GM23338 (cell line): ENCODE data around the gene ADRA1B. TPM values are rescaled to one million over a fixed set of nuclear protein-coding genes. Genes with fewer than 3 reads are reported as not detected.

Source experiments
- ATAC-seq: fragments of 200-7000 bp; cut with Tn5 transposase; 3 replicates; pipeline ENCODE4 v1.9.1; 2020
- DNase-seq: peaks from one replicate; pipeline ENCODE4 v3.0.0-alpha.2; 2015; ENCODE audit warnings: low spot score
- H2AFZ ChIP-seq: fragments of 200-600 bp; sonication (generic); 2 replicates; pipeline ENCODE4 v1.8.0; 2016; ENCODE audit warnings: antibody characterized with exemption, mild to moderate bottlenecking, moderate library complexity
- H3F3A ChIP-seq: fragments of 200-600 bp; sonication (generic); replicated peaks from 2 replicates; pipeline ENCODE4 v1.8.0; 2017; ENCODE audit warnings: antibody characterized with exemption, mixed run types, low read depth
- H3K27ac ChIP-seq: fragments of 200-600 bp; sonication (generic); 2 replicates; pipeline ENCODE4 v1.6.1; 2016; ENCODE audit warnings: low read depth
- H3K27me3 ChIP-seq: fragments of 200-600 bp; sonication (generic); 2 replicates; pipeline ENCODE4 v1.8.0; 2016; ENCODE audit warnings: mild to moderate bottlenecking, mixed run types, moderate library complexity; ENCODE audit not compliant: insufficient read depth
- H3K36me3 ChIP-seq: fragments of 200-600 bp; sonication (generic); 2 replicates; pipeline ENCODE4 v1.8.0; 2016; ENCODE audit warnings: mild to moderate bottlenecking; ENCODE audit not compliant: insufficient read depth
- H3K4me1 ChIP-seq: fragments of 200-600 bp; sonication (generic); 2 replicates; pipeline ENCODE4 v1.8.0; 2016; ENCODE audit warnings: mild to moderate bottlenecking, moderate library complexity; ENCODE audit not compliant: insufficient read depth
- H3K4me2 ChIP-seq: fragments of 200-600 bp; sonication (generic); 2 replicates; pipeline ENCODE4 v1.7.1; 2017; ENCODE audit warnings: mixed run types
- H3K4me3 ChIP-seq: fragments of 200-600 bp; sonication (generic); 2 replicates; pipeline ENCODE4 v1.6.1; 2016; ENCODE audit warnings: mixed run types
- H3K79me2 ChIP-seq: fragments of 200-600 bp; sonication (generic); replicated peaks from 2 replicates; pipeline ENCODE4 v1.8.0; 2017; ENCODE audit warnings: mild to moderate bottlenecking; ENCODE audit not compliant: insufficient read depth
- H3K9me2 ChIP-seq: fragments of 200-600 bp; sonication (generic); 2 replicates; pipeline ENCODE4 v1.8.0; 2017; ENCODE audit not compliant: insufficient read depth
- H4K20me1 ChIP-seq: fragments of 200-600 bp; sonication (generic); replicated peaks from 2 replicates; pipeline ENCODE4 v1.8.0; 2017; ENCODE audit warnings: mild to moderate bottlenecking; ENCODE audit not compliant: insufficient read depth
- H3K27ac Mint-ChIP-seq: 2 replicates; pipeline ENCODE4 v1.8.0; 2020; ENCODE audit warnings: inconsistent platforms, mild to moderate bottlenecking, moderate library complexity, mixed read lengths
- H3K27me3 Mint-ChIP-seq: 3 replicates; pipeline ENCODE4 v1.8.0; 2022; ENCODE audit warnings: low read depth, mild to moderate bottlenecking, moderate library complexity, mixed read lengths, inconsistent platforms; ENCODE audit not compliant: insufficient read depth, poor library complexity
- H3K36me3 Mint-ChIP-seq: 3 replicates; pipeline ENCODE4 v1.8.0; 2021; ENCODE audit warnings: low read depth, mild to moderate bottlenecking, inconsistent platforms, moderate library complexity, mixed read lengths
- H3K4me1 Mint-ChIP-seq: 3 replicates; pipeline ENCODE4 v1.8.0; 2020; ENCODE audit warnings: mild to moderate bottlenecking, inconsistent platforms, mixed read lengths
- H3K4me3 Mint-ChIP-seq: 3 replicates; pipeline ENCODE4 v1.8.0; 2021; ENCODE audit warnings: moderate library complexity, mild to moderate bottlenecking, inconsistent platforms, mixed read lengths
- H3K9me3 Mint-ChIP-seq: 3 replicates; pipeline ENCODE4 v1.8.0; 2020; ENCODE audit warnings: moderate library complexity, mild to moderate bottlenecking, inconsistent platforms, mixed read lengths
- CREB1 ChIP-seq: fragments of 250-450 bp; sonication (Bioruptor Pico); IDR thresholded peaks from 2 replicates; pipeline ENCODE4 v1.5.0; 2020; ENCODE audit warnings: low read depth, mild to moderate bottlenecking, moderate library complexity
- CTCF ChIP-seq, 2 experiments: fragments of 200-600 bp in 1 of 2; sonication (generic) in 1 of 2; conservative IDR thresholded peaks; 2 replicates each; pipeline versions ENCODE4 v1.5.1 to v1.6.1; 2016 to 2017; ENCODE audit warnings: antibody characterized with exemption in 2 of 2, low read depth in 2 of 2, mild to moderate bottlenecking in 2 of 2, moderate library complexity in 1 of 2
- EZH2 ChIP-seq: fragments of 200-600 bp; sonication (generic); IDR thresholded peaks from one replicate; pipeline ENCODE4 v1.8.0; 2017; ENCODE audit warnings: antibody characterized with exemption, mild to moderate bottlenecking, low read depth; ENCODE audit not compliant: unreplicated experiment
- EZH2phosphoT487 ChIP-seq: fragments of 200-600 bp; sonication (generic); IDR thresholded peaks from one replicate; pipeline ENCODE4 v1.8.1; 2018; ENCODE audit warnings: antibody characterized with exemption; ENCODE audit not compliant: unreplicated experiment
- JUNB ChIP-seq: IDR thresholded peaks from one replicate; pipeline ENCODE4 v1.6.1; 2016; ENCODE audit warnings: antibody characterized with exemption; ENCODE audit not compliant: unreplicated experiment
- NANOG ChIP-seq: IDR thresholded peaks from 2 replicates; pipeline ENCODE4 v1.6.1; 2016; ENCODE audit warnings: antibody characterized with exemption, borderline replicate concordance
- POLR2AphosphoS5 ChIP-seq: IDR thresholded peaks from 2 replicates; pipeline ENCODE4 v1.6.1; 2016; ENCODE audit warnings: antibody characterized with exemption, low read depth
- REST ChIP-seq: IDR thresholded peaks from one replicate; pipeline ENCODE4 v1.6.1; 2018; ENCODE audit warnings: antibody characterized with exemption; ENCODE audit not compliant: unreplicated experiment
- STAT1 ChIP-seq: IDR thresholded peaks from one replicate; pipeline ENCODE4 v1.6.1; 2016; ENCODE audit warnings: antibody characterized with exemption; ENCODE audit not compliant: unreplicated experiment
- ZNF114 ChIP-seq: fragments of 250-450 bp; sonication (Bioruptor Pico); IDR thresholded peaks from 2 replicates; pipeline ENCODE4 v1.5.0; 2020; ENCODE audit warnings: mild to moderate bottlenecking, moderate library complexity
- ZNF331 ChIP-seq: fragments of 250-450 bp; sonication (Bioruptor Pico); IDR thresholded peaks from 2 replicates; pipeline ENCODE4 v1.5.0; 2020; ENCODE audit warnings: low read depth, mild to moderate bottlenecking, moderate library complexity
- polyA plus RNA-seq: library from polyadenylated mRNA; unstranded; fragments of >200 nt; fragmentation: Nextera tagmentation; extraction: Ambion mirVana; gene quantifications from 2 replicates; pipeline ENCODE4 v1.2.1, GENCODE V29; 2016
- total RNA-seq: library from RNA; depleted of rRNA; stranded (reverse); fragments of >200 nt; shearing (Covaris generic); gene quantifications from 2 replicates; pipeline ENCODE4 v1.2.3, GENCODE V29; 2014
- TF ChIP-seq, protein P1 (sequence below): IDR thresholded peaks from 2 replicates; pipeline ENCODE4 v1.6.1; 2016; ENCODE audit warnings: antibody characterized with exemption
- TF ChIP-seq, protein P2 (sequence below): fragments of 250-450 bp; sonication (Bioruptor Pico); IDR thresholded peaks from 2 replicates; pipeline ENCODE4 v1.5.0; 2020; ENCODE audit warnings: mild to moderate bottlenecking, moderate library complexity

The ADRA1B gene
- total and polyA plus RNA-seq, 2 experiments from 2014 or later = not detected

DNA sequence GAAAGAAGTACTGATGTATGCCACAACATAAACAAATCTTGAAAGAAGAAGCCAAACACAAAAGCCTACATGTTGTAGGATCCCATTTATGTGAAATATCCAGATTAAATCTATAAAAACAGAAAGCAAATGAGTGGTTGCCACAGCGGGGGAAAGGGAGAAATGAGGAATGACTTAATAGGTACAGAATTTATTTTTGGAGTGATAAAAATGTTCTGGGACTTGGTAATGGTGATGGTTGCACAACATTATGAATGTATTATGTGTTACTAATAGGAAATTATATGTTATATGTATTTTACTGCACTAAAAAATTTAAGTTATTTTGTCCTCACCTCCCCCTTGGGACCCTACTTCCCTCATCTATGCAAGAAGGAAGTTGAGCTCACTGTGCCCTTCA lies 76.3 kb downstream of the ADRA1B start (continued):
- TF ChIP-seq EZH2phosphoT487 (no peak), POLR2AphosphoS5 (no peak), CREB1 (CRISPR knock-in tag) (no peak)

DNA sequence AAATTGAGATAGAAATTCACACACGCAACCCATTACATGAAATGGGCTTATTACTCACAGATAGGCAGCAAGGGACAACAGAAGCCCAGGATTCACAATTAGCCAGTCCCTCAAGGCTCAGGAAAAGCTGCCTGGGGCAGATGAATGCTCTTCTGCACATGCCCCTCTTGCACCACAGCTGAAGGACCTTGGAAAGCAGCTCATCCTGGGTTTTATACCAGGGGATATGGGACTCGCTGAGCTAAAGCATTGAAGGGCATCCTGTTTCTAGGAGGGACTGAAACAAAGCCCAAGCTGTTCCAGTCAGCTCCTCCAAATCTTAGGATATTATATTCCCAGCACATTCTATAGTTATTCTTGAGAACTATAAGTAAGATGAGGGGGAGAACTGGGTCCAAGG lies 76.9 kb downstream of the ADRA1B start:
- Histone ChIP-seq H3K4me2 (no peak overlapping the region), H2AFZ (no peak overlapping the region), H3K79me2 (no peaks in the 10 kb centered on the region), H4K20me1 (no peaks in the 10 kb centered on the region), H3K27ac (no peak overlapping the region), H3K4me1 (no peaks in the 10 kb centered on the region), H3K9me2 (no peaks in the 10 kb centered on the region), H3K4me3 (no peak overlapping the region), H3F3A (no peaks in the 10 kb centered on the region), H3K27me3 (peaks cover under 1% of the 10 kb centered on the region; the same call in 1 of the 2 replicates), H3K36me3 (no peaks in the 10 kb centered on the region)
- H3K36me3 Mint-ChIP-seq = no peaks in the 10 kb centered on the region
- H3K4me1 Mint-ChIP-seq = no peaks in the 10 kb centered on the region
- H3K4me3 Mint-ChIP-seq = no peak overlapping the region
- DNase-seq (no peak), ATAC-seq (no peak)
- peaks cover 7% of the 10 kb centered on the region; the same call in 2 of the 3 replicates for H3K9me3 Mint-ChIP-seq
- no peak for TF ChIP-seq CREB1 (CRISPR knock-in tag)
- TF ChIP-seq POLR2AphosphoS5 = no peak
- TF ChIP-seq, protein P1, sequence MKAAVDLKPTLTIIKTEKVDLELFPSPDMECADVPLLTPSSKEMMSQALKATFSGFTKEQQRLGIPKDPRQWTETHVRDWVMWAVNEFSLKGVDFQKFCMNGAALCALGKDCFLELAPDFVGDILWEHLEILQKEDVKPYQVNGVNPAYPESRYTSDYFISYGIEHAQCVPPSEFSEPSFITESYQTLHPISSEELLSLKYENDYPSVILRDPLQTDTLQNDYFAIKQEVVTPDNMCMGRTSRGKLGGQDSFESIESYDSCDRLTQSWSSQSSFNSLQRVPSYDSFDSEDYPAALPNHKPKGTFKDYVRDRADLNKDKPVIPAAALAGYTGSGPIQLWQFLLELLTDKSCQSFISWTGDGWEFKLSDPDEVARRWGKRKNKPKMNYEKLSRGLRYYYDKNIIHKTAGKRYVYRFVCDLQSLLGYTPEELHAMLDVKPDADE = no peak
- TF ChIP-seq EZH2phosphoT487 = no peak
- TF ChIP-seq STAT1 = no peak
- no peak for TF ChIP-seq ZNF331
- TF ChIP-seq EZH2 = no peak
- no peak for TF ChIP-seq REST
- no peak for TF ChIP-seq CTCF (conservative IDR thresholded peaks at IDR 0.05; ENCODE audit: low read depth in 2 of 2)
- no peak for TF ChIP-seq ZNF114 (CRISPR knock-in tag)
- no peak for TF ChIP-seq NANOG
- TF ChIP-seq JUNB = no peak
- TF ChIP-seq, protein P2, sequence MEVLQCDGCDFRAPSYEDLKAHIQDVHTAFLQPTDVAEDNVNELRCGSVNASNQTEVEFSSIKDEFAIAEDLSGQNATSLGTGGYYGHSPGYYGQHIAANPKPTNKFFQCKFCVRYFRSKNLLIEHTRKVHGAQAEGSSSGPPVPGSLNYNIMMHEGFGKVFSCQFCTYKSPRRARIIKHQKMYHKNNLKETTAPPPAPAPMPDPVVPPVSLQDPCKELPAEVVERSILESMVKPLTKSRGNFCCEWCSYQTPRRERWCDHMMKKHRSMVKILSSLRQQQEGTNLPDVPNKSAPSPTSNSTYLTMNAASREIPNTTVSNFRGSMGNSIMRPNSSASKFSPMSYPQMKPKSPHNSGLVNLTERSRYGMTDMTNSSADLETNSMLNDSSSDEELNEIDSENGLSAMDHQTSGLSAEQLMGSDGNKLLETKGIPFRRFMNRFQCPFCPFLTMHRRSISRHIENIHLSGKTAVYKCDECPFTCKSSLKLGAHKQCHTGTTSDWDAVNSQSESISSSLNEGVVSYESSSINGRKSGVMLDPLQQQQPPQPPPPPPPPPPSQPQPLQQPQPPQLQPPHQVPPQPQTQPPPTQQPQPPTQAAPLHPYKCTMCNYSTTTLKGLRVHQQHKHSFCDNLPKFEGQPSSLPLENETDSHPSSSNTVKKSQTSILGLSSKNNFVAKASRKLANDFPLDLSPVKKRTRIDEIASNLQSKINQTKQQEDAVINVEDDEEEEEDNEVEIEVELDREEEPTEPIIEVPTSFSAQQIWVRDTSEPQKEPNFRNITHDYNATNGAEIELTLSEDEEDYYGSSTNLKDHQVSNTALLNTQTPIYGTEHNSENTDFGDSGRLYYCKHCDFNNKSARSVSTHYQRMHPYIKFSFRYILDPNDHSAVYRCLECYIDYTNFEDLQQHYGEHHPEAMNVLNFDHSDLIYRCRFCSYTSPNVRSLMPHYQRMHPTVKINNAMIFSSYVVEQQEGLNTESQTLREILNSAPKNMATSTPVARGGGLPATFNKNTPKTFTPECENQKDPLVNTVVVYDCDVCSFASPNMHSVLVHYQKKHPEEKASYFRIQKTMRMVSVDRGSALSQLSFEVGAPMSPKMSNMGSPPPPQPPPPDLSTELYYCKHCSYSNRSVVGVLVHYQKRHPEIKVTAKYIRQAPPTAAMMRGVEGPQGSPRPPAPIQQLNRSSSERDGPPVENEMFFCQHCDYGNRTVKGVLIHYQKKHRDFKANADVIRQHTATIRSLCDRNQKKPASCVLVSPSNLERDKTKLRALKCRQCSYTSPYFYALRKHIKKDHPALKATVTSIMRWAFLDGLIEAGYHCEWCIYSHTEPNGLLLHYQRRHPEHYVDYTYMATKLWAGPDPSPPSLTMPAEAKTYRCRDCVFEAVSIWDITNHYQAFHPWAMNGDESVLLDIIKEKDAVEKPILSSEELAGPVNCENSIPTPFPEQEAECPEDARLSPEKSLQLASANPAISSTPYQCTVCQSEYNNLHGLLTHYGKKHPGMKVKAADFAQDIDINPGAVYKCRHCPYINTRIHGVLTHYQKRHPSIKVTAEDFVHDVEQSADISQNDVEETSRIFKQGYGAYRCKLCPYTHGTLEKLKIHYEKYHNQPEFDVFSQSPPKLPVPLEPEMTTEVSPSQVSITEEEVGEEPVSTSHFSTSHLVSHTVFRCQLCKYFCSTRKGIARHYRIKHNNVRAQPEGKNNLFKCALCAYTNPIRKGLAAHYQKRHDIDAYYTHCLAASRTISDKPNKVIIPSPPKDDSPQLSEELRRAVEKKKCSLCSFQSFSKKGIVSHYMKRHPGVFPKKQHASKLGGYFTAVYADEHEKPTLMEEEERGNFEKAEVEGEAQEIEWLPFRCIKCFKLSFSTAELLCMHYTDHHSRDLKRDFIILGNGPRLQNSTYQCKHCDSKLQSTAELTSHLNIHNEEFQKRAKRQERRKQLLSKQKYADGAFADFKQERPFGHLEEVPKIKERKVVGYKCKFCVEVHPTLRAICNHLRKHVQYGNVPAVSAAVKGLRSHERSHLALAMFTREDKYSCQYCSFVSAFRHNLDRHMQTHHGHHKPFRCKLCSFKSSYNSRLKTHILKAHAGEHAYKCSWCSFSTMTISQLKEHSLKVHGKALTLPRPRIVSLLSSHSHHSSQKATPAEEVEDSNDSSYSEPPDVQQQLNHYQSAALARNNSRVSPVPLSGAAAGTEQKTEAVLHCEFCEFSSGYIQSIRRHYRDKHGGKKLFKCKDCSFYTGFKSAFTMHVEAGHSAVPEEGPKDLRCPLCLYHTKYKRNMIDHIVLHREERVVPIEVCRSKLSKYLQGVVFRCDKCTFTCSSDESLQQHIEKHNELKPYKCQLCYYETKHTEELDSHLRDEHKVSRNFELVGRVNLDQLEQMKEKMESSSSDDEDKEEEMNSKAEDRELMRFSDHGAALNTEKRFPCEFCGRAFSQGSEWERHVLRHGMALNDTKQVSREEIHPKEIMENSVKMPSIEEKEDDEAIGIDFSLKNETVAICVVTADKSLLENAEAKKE (CRISPR knock-in tag) = no peak
- peaks cover 13% of the 10 kb centered on the region for H3K27me3 Mint-ChIP-seq
- H3K27ac Mint-ChIP-seq = no peak overlapping the region
